HepG2 (cell line): Measurements from ENCODE around the gene KDM4B.

ENCODE experiments used
- CEBPB ChIP-seq: IDR thresholded peaks from 2 replicates; pipeline ENCODE4 v1.6.1; 2011; ENCODE audit warnings: low read depth, low read length, improper control_type of control experiment, borderline replicate concordance
- EP300 ChIP-seq, 3 experiments: sonication (generic) in 1 of 3; formaldehyde crosslinking in 1 of 3; IDR thresholded peaks; 2 replicates each; pipeline versions ENCODE4 v1.5.1 to v1.6.1; 2011 to 2020; ENCODE audit warnings: low read depth in 2 of 3, low read length in 2 of 3, borderline replicate concordance in 1 of 3, improper control_type of control experiment in 1 of 3, mild to moderate bottlenecking in 1 of 3, missing genetic modification reagents in 1 of 3, moderate library complexity in 1 of 3
- HDAC2 ChIP-seq: sonication (generic); formaldehyde crosslinking; IDR thresholded peaks from 2 replicates; pipeline ENCODE4 v1.4.0; 2020; ENCODE audit warnings: missing genetic modification reagents
- HMG20A ChIP-seq: IDR thresholded peaks from 2 replicates; pipeline ENCODE4 v1.6.1; 2016; ENCODE audit warnings: borderline replicate concordance
- REST ChIP-seq, 2 experiments: IDR thresholded peaks; 2 replicates each; pipeline ENCODE4 v1.6.1; 2011 to 2012; ENCODE audit warnings: low read length in 2 of 2, borderline replicate concordance in 1 of 2, low read depth in 1 of 2, mild to moderate bottlenecking in 1 of 2, moderate library complexity in 1 of 2
- STAT5B ChIP-seq: sonication (generic); formaldehyde crosslinking; IDR thresholded peaks from 2 replicates; pipeline ENCODE4 v1.4.0; 2020; ENCODE audit warnings: missing genetic modification reagents
- TOE1 ChIP-seq: sonication (generic); formaldehyde crosslinking; IDR thresholded peaks from 2 replicates; pipeline ENCODE4 v1.4.0; 2020; ENCODE audit warnings: mild to moderate bottlenecking, missing genetic modification reagents
- ZNF274 ChIP-seq: sonication (generic); formaldehyde crosslinking; IDR thresholded peaks from 2 replicates; pipeline ENCODE4 v1.5.1; 2020; ENCODE audit warnings: mild to moderate bottlenecking, missing genetic modification reagents
- ZNF44 ChIP-seq: sonication (generic); formaldehyde crosslinking; IDR thresholded peaks from 2 replicates; pipeline ENCODE4 v1.5.1; 2020; ENCODE audit warnings: mild to moderate bottlenecking, missing genetic modification reagents
- ZNF674 ChIP-seq: sonication (generic); formaldehyde crosslinking; IDR thresholded peaks from 2 replicates; pipeline ENCODE4 v1.5.0; 2020; ENCODE audit warnings: low read depth, mild to moderate bottlenecking, missing genetic modification reagents
- ZNF737 ChIP-seq: sonication (generic); formaldehyde crosslinking; IDR thresholded peaks from 2 replicates; pipeline ENCODE4 v1.5.0; 2020; ENCODE audit warnings: missing genetic modification reagents, mild to moderate bottlenecking, borderline replicate concordance
- TF ChIP-seq, protein P1 (sequence below): sonication (generic); formaldehyde crosslinking; IDR thresholded peaks from 2 replicates; pipeline ENCODE4 v1.4.0; 2020; ENCODE audit warnings: missing genetic modification reagents, mild to moderate bottlenecking, borderline replicate concordance
- TF ChIP-seq, protein P2 (sequence below): sonication (generic); formaldehyde crosslinking; IDR thresholded peaks from 2 replicates; pipeline ENCODE4 v1.5.0; 2020; ENCODE audit warnings: missing genetic modification reagents

GRCh38 chr19:4955274-4955673, 13.6 kb upstream of the KDM4B start:
- TF ChIP-seq ZNF274 = no peak
- TF ChIP-seq ZNF44 (CRISPR knock-in tag) = no peak
- TF ChIP-seq EP300 (IDR thresholded peaks at IDR 0.05; ENCODE audit: low read depth in 2 of 2, low read length in 2 of 2) = no peak
- no peak for TF ChIP-seq EP300 (CRISPR knock-in tag; IDR thresholded peaks at IDR 0.05; ENCODE audit: borderline replicate concordance)
- TF ChIP-seq ZNF674 (CRISPR knock-in tag) = no peak
- no peak for TF ChIP-seq ZNF737 (CRISPR knock-in tag)
- TF ChIP-seq, protein P1, sequence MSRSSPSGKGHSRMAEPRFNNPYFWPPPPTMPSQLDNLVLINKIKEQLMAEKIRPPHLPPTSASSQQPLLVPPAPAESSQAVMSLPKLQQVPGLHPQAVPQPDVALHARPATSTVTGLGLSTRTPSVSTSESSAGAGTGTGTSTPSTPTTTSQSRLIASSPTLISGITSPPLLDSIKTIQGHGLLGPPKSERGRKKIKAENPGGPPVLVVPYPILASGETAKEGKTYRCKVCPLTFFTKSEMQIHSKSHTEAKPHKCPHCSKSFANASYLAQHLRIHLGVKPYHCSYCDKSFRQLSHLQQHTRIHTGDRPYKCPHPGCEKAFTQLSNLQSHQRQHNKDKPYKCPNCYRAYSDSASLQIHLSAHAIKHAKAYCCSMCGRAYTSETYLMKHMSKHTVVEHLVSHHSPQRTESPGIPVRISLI (CRISPR knock-in tag) = no peak
- TF ChIP-seq CEBPB = no peak
- TF ChIP-seq, protein P2, sequence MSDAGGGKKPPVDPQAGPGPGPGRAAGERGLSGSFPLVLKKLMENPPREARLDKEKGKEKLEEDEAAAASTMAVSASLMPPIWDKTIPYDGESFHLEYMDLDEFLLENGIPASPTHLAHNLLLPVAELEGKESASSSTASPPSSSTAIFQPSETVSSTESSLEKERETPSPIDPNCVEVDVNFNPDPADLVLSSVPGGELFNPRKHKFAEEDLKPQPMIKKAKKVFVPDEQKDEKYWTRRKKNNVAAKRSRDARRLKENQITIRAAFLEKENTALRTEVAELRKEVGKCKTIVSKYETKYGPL = no peak
- TF ChIP-seq HDAC2 (CRISPR knock-in tag) = no peak
- TF ChIP-seq REST (IDR thresholded peaks at IDR 0.05; ENCODE audit: borderline replicate concordance in 1 of 2, low read depth in 1 of 2, low read length in 2 of 2) = no peak
- TF ChIP-seq HMG20A = no peak
- no peak for TF ChIP-seq TOE1 (CRISPR knock-in tag)
- TF ChIP-seq STAT5B (CRISPR knock-in tag) = no peak
